ENCODE measurements around the gene FOXF2.
"Not testable (repeated sequence)": the region's sequence is repeated elsewhere in the genome, so short reads cannot be mapped to it uniquely, and the experiment has no call there.

Gene FOXF2

GRCh38 chr6:1367771-1368170 is 21.6 kb upstream of the FOXF2 start:
- Mint-ChIP-seq H3K27me3 (peaks cover 20% of the 10 kb centered on the region), H3K9me3 (peaks cover 7% of the 10 kb centered on the region), H3K4me3 (no peak overlapping the region), H3K4me1 (no peaks in the 10 kb centered on the region), H3K27ac (no peak overlapping the region), H3K36me3 (no peaks in the 10 kb centered on the region)
- DNase-seq (ENCODE audit: low spot score in 2 of 2) = no peak
- ATAC-seq (ENCODE audit: low read depth) = no peak

GRCh38 chr6:1368940-1369339 is 20.4 kb upstream of the FOXF2 start:
- no peak for DNase-seq (ENCODE audit: low spot score in 2 of 2)
- ATAC-seq (ENCODE audit: low read depth) = no peak
- Mint-ChIP-seq H3K4me1 (no peaks in the 10 kb centered on the region), H3K27me3 (peaks cover 24% of the 10 kb centered on the region), H3K4me3 (no peak overlapping the region), H3K9me3 (peaks cover 10% of the 10 kb centered on the region), H3K36me3 (no peaks in the 10 kb centered on the region), H3K27ac (no peak overlapping the region)

GRCh38 chr6:1369695-1370094 is 19.7 kb upstream of the FOXF2 start:
- peaks cover 22% of the 10 kb centered on the region for H3K27me3 Mint-ChIP-seq
- not testable (repeated sequence) for H3K27ac Mint-ChIP-seq; H3K36me3 Mint-ChIP-seq; ATAC-seq (ENCODE audit: low read depth); H3K9me3 Mint-ChIP-seq; H3K4me3 Mint-ChIP-seq; H3K4me1 Mint-ChIP-seq; DNase-seq (ENCODE audit: low spot score in 2 of 2)

- H3K36me3 Mint-ChIP-seq = no peaks in the 10 kb centered on the region
- ATAC-seq (ENCODE audit: low read depth) (no peak), DNase-seq (ENCODE audit: low spot score in 2 of 2) (no peak)
- H3K9me3 Mint-ChIP-seq = peaks cover 10% of the 10 kb centered on the region
- H3K27me3 Mint-ChIP-seq = peaks cover 29% of the 10 kb centered on the region
- H3K4me3 Mint-ChIP-seq = no peak overlapping the region
- no peak overlapping the region for H3K27ac Mint-ChIP-seq
- H3K4me1 Mint-ChIP-seq = no peaks in the 10 kb centered on the region
Measured at GRCh38 chr6:1371933-1372332, 17.4 kb upstream of the FOXF2 start.

GRCh38 chr6:1372690-1373089 is 16.7 kb upstream of the FOXF2 start:
- H3K36me3 Mint-ChIP-seq = no peaks in the 10 kb centered on the region
- DNase-seq (ENCODE audit: low spot score in 2 of 2) (no peak), ATAC-seq (ENCODE audit: low read depth) (no peak)
- peaks cover 32% of the 10 kb centered on the region for H3K27me3 Mint-ChIP-seq
- H3K27ac Mint-ChIP-seq = no peak overlapping the region
- H3K9me3 Mint-ChIP-seq = peaks cover 10% of the 10 kb centered on the region
- no peaks in the 10 kb centered on the region for H3K4me1 Mint-ChIP-seq
- no peak overlapping the region for H3K4me3 Mint-ChIP-seq

- ATAC-seq (ENCODE audit: low read depth) = no peak
- H3K36me3 Mint-ChIP-seq = no peaks in the 10 kb centered on the region
- H3K9me3 Mint-ChIP-seq = peaks cover 4% of the 10 kb centered on the region
- H3K4me1 Mint-ChIP-seq = peaks cover 4% of the 10 kb centered on the region
- no peak overlapping the region for H3K4me3 Mint-ChIP-seq
- peaks cover 42% of the 10 kb centered on the region for H3K27me3 Mint-ChIP-seq
- H3K27ac Mint-ChIP-seq = no peak overlapping the region
- DNase-seq (ENCODE audit: low spot score in 2 of 2) = no peak
Measured at GRCh38 chr6:1376653-1377052, 12.7 kb upstream of the FOXF2 start.

GRCh38 chr6:1377526-1377925 is 11.8 kb upstream of the FOXF2 start:
- Mint-ChIP-seq H3K27me3 (peaks cover 40% of the 10 kb centered on the region), H3K36me3 (no peaks in the 10 kb centered on the region), H3K4me1 (peaks cover 4% of the 10 kb centered on the region), H3K9me3 (peaks cover 2% of the 10 kb centered on the region), H3K4me3 (no peak overlapping the region), H3K27ac (no peak overlapping the region)
- DNase-seq (ENCODE audit: low spot score in 2 of 2) = no peak
- ATAC-seq (ENCODE audit: low read depth) = no peak

- H3K36me3 Mint-ChIP-seq = no peaks in the 10 kb centered on the region
- H3K4me1 Mint-ChIP-seq = peaks cover 4% of the 10 kb centered on the region
- no peak for ATAC-seq (ENCODE audit: low read depth)
- peak overlapping the region; percentile 49 for H3K27ac Mint-ChIP-seq
- no peak for DNase-seq (ENCODE audit: low spot score in 2 of 2)
- H3K27me3 Mint-ChIP-seq = peaks cover 35% of the 10 kb centered on the region
- no peak overlapping the region for H3K4me3 Mint-ChIP-seq
- no peaks in the 10 kb centered on the region for H3K9me3 Mint-ChIP-seq
Measured at GRCh38 chr6:1378065-1379016, 11.0 kb upstream of the FOXF2 start.

GRCh38 chr6:1379017-1379787 is 10.2 kb upstream of the FOXF2 start:
- ATAC-seq (ENCODE audit: low read depth) (no peak), DNase-seq (ENCODE audit: low spot score in 2 of 2) (no peak)
- Mint-ChIP-seq H3K9me3 (no peaks in the 10 kb centered on the region), H3K36me3 (no peaks in the 10 kb centered on the region), H3K4me3 (peak overlapping the region; percentile 25), H3K4me1 (peaks cover 4% of the 10 kb centered on the region), H3K27ac (peak overlapping the region; percentile 49), H3K27me3 (peaks cover 34% of the 10 kb centered on the region)

- no peaks in the 10 kb centered on the region for H3K9me3 Mint-ChIP-seq
- peaks cover 32% of the 10 kb centered on the region for H3K27me3 Mint-ChIP-seq
- H3K4me3 Mint-ChIP-seq = no peak overlapping the region
- H3K4me1 Mint-ChIP-seq = peaks cover 4% of the 10 kb centered on the region
- H3K27ac Mint-ChIP-seq = no peak overlapping the region
- DNase-seq (ENCODE audit: low spot score in 2 of 2) (no peak), ATAC-seq (ENCODE audit: low read depth) (no peak)
- no peaks in the 10 kb centered on the region for H3K36me3 Mint-ChIP-seq
Measured at GRCh38 chr6:1379788-1380147, 9.6 kb upstream of the FOXF2 start.

- Mint-ChIP-seq H3K27ac (no peak overlapping the region), H3K36me3 (no peaks in the 10 kb centered on the region), H3K4me1 (peaks cover 8% of the 10 kb centered on the region), H3K9me3 (no peaks in the 10 kb centered on the region), H3K27me3 (peaks cover 33% of the 10 kb centered on the region), H3K4me3 (no peak overlapping the region)
- no peak for ATAC-seq (ENCODE audit: low read depth)
- no peak for DNase-seq (ENCODE audit: low spot score in 2 of 2)
Measured at GRCh38 chr6:1380625-1381427, 8.6 kb upstream of the FOXF2 start.

GRCh38 chr6:1381481-1382330 is 7.7 kb upstream of the FOXF2 start:
- Mint-ChIP-seq H3K4me1 (peaks cover 8% of the 10 kb centered on the region), H3K27ac (no peak overlapping the region), H3K4me3 (no peak overlapping the region), H3K36me3 (no peaks in the 10 kb centered on the region), H3K9me3 (no peaks in the 10 kb centered on the region), H3K27me3 (peaks cover 29% of the 10 kb centered on the region)
- ATAC-seq (ENCODE audit: low read depth) (peak; percentile 32), DNase-seq (ENCODE audit: low spot score in 2 of 2) (peak; percentile 42 to 68)

- H3K9me3 Mint-ChIP-seq = no peaks in the 10 kb centered on the region
- ATAC-seq (ENCODE audit: low read depth) (no peak), DNase-seq (ENCODE audit: low spot score in 2 of 2) (no peak)
- H3K27ac Mint-ChIP-seq = no peak overlapping the region
- no peak overlapping the region for H3K4me3 Mint-ChIP-seq
- H3K36me3 Mint-ChIP-seq = no peaks in the 10 kb centered on the region
- H3K27me3 Mint-ChIP-seq = peaks cover 30% of the 10 kb centered on the region
- peaks cover 8% of the 10 kb centered on the region for H3K4me1 Mint-ChIP-seq
Measured at GRCh38 chr6:1382331-1382882, 7.0 kb upstream of the FOXF2 start.

Measured in memory B cell (primary cell).